ENCODE measurements around the gene SLC7A10. TPM values are rescaled to one million over a fixed set of nuclear protein-coding genes. Genes with fewer than 3 reads are reported as not detected.

Gene SLC7A10
- total RNA-seq, 1 experiment from 2014 or later = 1.1 TPM

GRCh38 chr19:33252971-33253370 lies 27.3 kb upstream of the SLC7A10 start:
- CTCF ChIA-PET = no interaction called here

GRCh38 chr19:33252418-33252962 lies 26.8 kb upstream of the SLC7A10 start:
- ChIA-PET POLR2A (no interaction called here), CTCF (no interaction called here)
- Histone ChIP-seq H3K27ac (ENCODE audit: low read length) (no peak overlapping the region), H3K4me1 (ENCODE audit: control insufficient read depth, insufficient read depth, low read length) (peaks cover 4% of the 10 kb centered on the region; the same call in 1 of the 2 replicates), H3K4me3 (ENCODE audit: low read depth in 2 of 2, low read length in 2 of 2) (no peak overlapping the region), H3K9me3 (ENCODE audit: control insufficient read depth, insufficient read depth, low read depth, low read length) (no peaks in the 10 kb centered on the region), H3K36me3 (ENCODE audit: control insufficient read depth, insufficient read depth, low read length) (no peaks in the 10 kb centered on the region), H3K27me3 (ENCODE audit: control insufficient read depth, insufficient read depth, low read length) (no peaks in the 10 kb centered on the region)
- BruUV-seq (replicated peaks) = no TSS peak
- DNase-seq (ENCODE audit: low read depth, low spot score) = no peak
- ATAC-seq = no peak
- in situ Hi-C loops (cut with HindIII; ENCODE audit: low pct_unique_long_range_greater_than_20kb, low sequenced_read_pairs) = no loop called here
- intact Hi-C loops (cut with micrococcal nuclease; ENCODE audit: unreplicated experiment) = no loop called here
- TF ChIP-seq TCF7L2 (IDR thresholded peaks at IDR 0.05; ENCODE audit: low read depth, low read length) (no peak), CTCF (IDR thresholded peaks at IDR 0.05) (no peak), POLR2AphosphoS5 (IDR thresholded peaks at IDR 0.05; ENCODE audit: low read depth, low read length) (no peak), SIN3A (IDR thresholded peaks at IDR 0.05; ENCODE audit: borderline replicate concordance, insufficient read depth, low read depth, low read length) (no peak), REST (IDR thresholded peaks at IDR 0.05; ENCODE audit: insufficient read depth in 1 of 2, low read depth in 2 of 2, low read length in 1 of 2) (no peak)

More at GRCh38 chr19:33252971-33253370, 27.3 kb upstream of the SLC7A10 start:
- Histone ChIP-seq H3K4me1 (ENCODE audit: control insufficient read depth, insufficient read depth, low read length) (peaks cover 4% of the 10 kb centered on the region; the same call in 1 of the 2 replicates), H3K27me3 (ENCODE audit: control insufficient read depth, insufficient read depth, low read length) (no peaks in the 10 kb centered on the region), H3K36me3 (ENCODE audit: control insufficient read depth, insufficient read depth, low read length) (no peaks in the 10 kb centered on the region), H3K27ac (ENCODE audit: low read length) (no peak overlapping the region), H3K4me3 (ENCODE audit: low read depth in 2 of 2, low read length in 2 of 2) (no peak overlapping the region), H3K9me3 (ENCODE audit: control insufficient read depth, insufficient read depth, low read depth, low read length) (no peaks in the 10 kb centered on the region)
- BruUV-seq (replicated peaks) = no TSS peak
- DNase-seq (ENCODE audit: low read depth, low spot score) = no peak
- intact Hi-C loops (cut with micrococcal nuclease; ENCODE audit: unreplicated experiment) = no loop called here
- POLR2A ChIA-PET = no interaction called here
- no peak for ATAC-seq
- in situ Hi-C loops (cut with HindIII; ENCODE audit: low pct_unique_long_range_greater_than_20kb, low sequenced_read_pairs) = no loop called here
- TF ChIP-seq REST (IDR thresholded peaks at IDR 0.05; ENCODE audit: insufficient read depth in 1 of 2, low read depth in 2 of 2, low read length in 1 of 2) (no peak), TCF7L2 (IDR thresholded peaks at IDR 0.05; ENCODE audit: low read depth, low read length) (no peak), SIN3A (IDR thresholded peaks at IDR 0.05; ENCODE audit: borderline replicate concordance, insufficient read depth, low read depth, low read length) (no peak), POLR2AphosphoS5 (IDR thresholded peaks at IDR 0.05; ENCODE audit: low read depth, low read length) (no peak), CTCF (IDR thresholded peaks at IDR 0.05) (no peak)

All from Panc1 (cell line).